IMR-90 (cell line): ENCODE results near the gene AKT3. TPM values are rescaled to one million over a fixed set of nuclear protein-coding genes. Genes with fewer than 3 reads are reported as not detected.

Source experiments
- ATAC-seq: fragments of 200-7000 bp; cut with Tn5 transposase; 2 replicates; pipeline ENCODE4 v1.9.1; 2020; ENCODE audit warnings: low read depth, mild to moderate bottlenecking, moderate library complexity
- BruUV-seq: library from RNA; stranded (reverse); fragments of 400-500 nt; replicated peaks from 2 replicates; lab custom pipeline; 2021; lab: Mats Ljungman, UMichigan
- CTCF ChIA-PET: fragments of 300-600 bp; formaldehyde crosslinking; extraction: SDS; loops from one replicate; lab custom pipeline; 2021; ENCODE audit warnings: antibody characterized with exemption; lab: Yijun Ruan, JAX
- POLR2A ChIA-PET: fragments of 300-600 bp; sonication (Branson Sonifier 250); formaldehyde crosslinking; loops from one replicate; lab custom pipeline; 2022; ENCODE audit warnings: antibody characterized with exemption; ENCODE audit not compliant: unreplicated experiment; lab: Charles Lee
- DNase-seq: peaks from one replicate; pipeline ENCODE4 v3.0.0; 2013
- H2AFZ ChIP-seq: replicated peaks from 2 replicates; pipeline ENCODE3; 2013; ENCODE audit warnings: low read length, mild to moderate bottlenecking; ENCODE audit not compliant: poor library complexity
- H2AK5ac ChIP-seq: 2 replicates; pipeline ENCODE4 v1.6.1; 2013; ENCODE audit warnings: low read depth, low read length, inconsistent platforms
- H2AK9ac ChIP-seq: replicated peaks from 2 replicates; pipeline ENCODE3; 2013; ENCODE audit warnings: mild to moderate bottlenecking, low read depth, low read length, moderate library complexity; ENCODE audit not compliant: poor library complexity
- H2BK120ac ChIP-seq: 2 replicates; pipeline ENCODE4 v1.6.1; 2013; ENCODE audit warnings: low read depth, low read length, inconsistent platforms
- H2BK15ac ChIP-seq: 3 replicates; pipeline ENCODE4 v1.6.1; 2013; ENCODE audit warnings: low read depth, low read length, inconsistent platforms
- H2BK20ac ChIP-seq: 2 replicates; pipeline ENCODE4 v1.6.1; 2013; ENCODE audit warnings: low read depth, mild to moderate bottlenecking, inconsistent platforms, low read length, moderate library complexity
- H2BK5ac ChIP-seq: 2 replicates; pipeline ENCODE4 v1.6.1; 2013; ENCODE audit warnings: mild to moderate bottlenecking, low read depth, low read length, inconsistent platforms; ENCODE audit not compliant: poor library complexity, severe bottlenecking
- H3K14ac ChIP-seq: replicated peaks from 2 replicates; pipeline ENCODE4 v1.6.1; 2013; ENCODE audit warnings: low read depth, low read length, inconsistent platforms
- H3K18ac ChIP-seq: 2 replicates; pipeline ENCODE4 v1.6.1; 2013; ENCODE audit warnings: low read depth, low read length, control low read depth
- H3K23ac ChIP-seq: 2 replicates; pipeline ENCODE4 v1.6.1; 2013; ENCODE audit warnings: low read depth, low read length, inconsistent platforms
- H3K27ac ChIP-seq: 2 replicates; pipeline ENCODE4 v1.5.1; 2013; ENCODE audit warnings: mild to moderate bottlenecking, control low read depth, low read length; ENCODE audit not compliant: insufficient read depth
- H3K27me3 ChIP-seq: 2 replicates; pipeline ENCODE4 v1.6.1; 2013; ENCODE audit warnings: low read length; ENCODE audit not compliant: control insufficient read depth, insufficient read depth
- H3K36me3 ChIP-seq: 2 replicates; pipeline ENCODE4 v1.6.1; 2013; ENCODE audit warnings: low read length, mixed read lengths; ENCODE audit not compliant: control insufficient read depth, insufficient read depth
- H3K4ac ChIP-seq: 2 replicates; pipeline ENCODE4 v1.6.1; 2013; ENCODE audit warnings: low read depth, low read length, inconsistent platforms
- H3K4me1 ChIP-seq: 2 replicates; pipeline ENCODE4 v1.6.1; 2013; ENCODE audit warnings: low read length, mixed read lengths; ENCODE audit not compliant: control insufficient read depth, insufficient read depth
- H3K4me2 ChIP-seq: 2 replicates; pipeline ENCODE4 v1.6.1; 2013; ENCODE audit warnings: low read depth, mild to moderate bottlenecking, control low read depth, low read length, moderate library complexity
- H3K4me3 ChIP-seq: 2 replicates; pipeline ENCODE4 v1.5.1; 2013; ENCODE audit warnings: low read depth, mild to moderate bottlenecking, control low read depth, low read length, moderate library complexity; ENCODE audit not compliant: insufficient read depth
- H3K56ac ChIP-seq: 2 replicates; pipeline ENCODE4 v1.6.1; 2013; ENCODE audit warnings: low read length, inconsistent platforms; ENCODE audit not compliant: insufficient read depth; ENCODE audit errors: extremely low read depth
- H3K79me1 ChIP-seq, 2 experiments: 2 replicates each; pipeline ENCODE4 v1.6.1; 2013; ENCODE audit warnings: low read length in 2 of 2, inconsistent platforms in 1 of 2, low read depth in 1 of 2
- H3K9ac ChIP-seq: 2 replicates; pipeline ENCODE4 v1.6.1; 2013; ENCODE audit warnings: low read depth, low read length, control low read depth
- H3K9me1 ChIP-seq: 2 replicates; pipeline ENCODE4 v1.6.1; 2013; ENCODE audit warnings: low read length, inconsistent platforms; ENCODE audit not compliant: insufficient read depth
- H3K9me3 ChIP-seq: 2 replicates; pipeline ENCODE4 v1.6.1; 2013; ENCODE audit warnings: low read length; ENCODE audit not compliant: control insufficient read depth, insufficient read depth
- H4K20me1 ChIP-seq: 2 replicates; pipeline ENCODE4 v1.6.1; 2013; ENCODE audit warnings: low read length, inconsistent platforms; ENCODE audit not compliant: insufficient read depth
- H4K5ac ChIP-seq: 2 replicates; pipeline ENCODE4 v1.6.1; 2013; ENCODE audit warnings: mild to moderate bottlenecking, low read depth, low read length, control low read depth
- H4K8ac ChIP-seq, 2 experiments: 2 replicates each; pipeline ENCODE4 v1.6.1; 2013; ENCODE audit warnings: low read depth in 2 of 2, low read length in 2 of 2, control low read depth in 1 of 2, inconsistent platforms in 1 of 2
- H4K91ac ChIP-seq: 2 replicates; pipeline ENCODE4 v1.6.1; 2013; ENCODE audit warnings: low read depth, low read length, inconsistent platforms; ENCODE audit not compliant: insufficient read depth
- BHLHE40 ChIP-seq: fragments of 150-350 bp; IDR thresholded peaks from 2 replicates; pipeline ENCODE4 v1.6.1; 2016; ENCODE audit warnings: mild to moderate bottlenecking, low read depth, low read length
- CEBPB ChIP-seq: IDR thresholded peaks from 2 replicates; pipeline ENCODE4 v1.6.1; 2012; ENCODE audit warnings: low read depth, low read length, improper control_type of control experiment
- CHD1 ChIP-seq: IDR thresholded peaks from 2 replicates; pipeline ENCODE4 v1.6.1; 2012; ENCODE audit warnings: low read depth, low read length, improper control_type of control experiment
- FOS ChIP-seq: fragments of 150-350 bp; IDR thresholded peaks from 2 replicates; pipeline ENCODE4 v1.6.1; 2016; ENCODE audit warnings: low read depth, low read length
- MAFK ChIP-seq: IDR thresholded peaks from 2 replicates; pipeline ENCODE4 v1.6.1; 2012; ENCODE audit warnings: low read depth, low read length, improper control_type of control experiment
- MAZ ChIP-seq: IDR thresholded peaks from 2 replicates; pipeline ENCODE4 v1.6.1; 2012; ENCODE audit warnings: low read depth, mild to moderate bottlenecking, low read length, improper control_type of control experiment, moderate library complexity, borderline replicate concordance
- MXI1 ChIP-seq: IDR thresholded peaks from 2 replicates; pipeline ENCODE4 v1.6.1; 2012; ENCODE audit warnings: low read depth, mild to moderate bottlenecking, low read length, moderate library complexity, borderline replicate concordance
- NFE2L2 ChIP-seq: fragments of 150-350 bp; IDR thresholded peaks from 2 replicates; pipeline ENCODE4 v1.6.1; 2016; ENCODE audit warnings: low read depth, mild to moderate bottlenecking, low read length
- POLR2A ChIP-seq: IDR thresholded peaks from 2 replicates; pipeline ENCODE4 v1.6.1; 2012; ENCODE audit warnings: mild to moderate bottlenecking, low read depth, low read length
- RAD21 ChIP-seq: IDR thresholded peaks from 2 replicates; pipeline ENCODE4 v1.6.1; 2012; ENCODE audit warnings: low read length, improper control_type of control experiment
- RCOR1 ChIP-seq: IDR thresholded peaks from 2 replicates; pipeline ENCODE4 v1.6.1; 2012; ENCODE audit warnings: mild to moderate bottlenecking, low read length, improper control_type of control experiment; ENCODE audit not compliant: insufficient replicate concordance
- SMC3 ChIP-seq: fragments of 150-350 bp; IDR thresholded peaks from 2 replicates; pipeline ENCODE4 v1.6.1; 2016; ENCODE audit warnings: low read depth, mild to moderate bottlenecking, antibody characterized with exemption, low read length, moderate library complexity
- USF2 ChIP-seq: fragments of 150-350 bp; IDR thresholded peaks from 2 replicates; pipeline ENCODE4 v1.6.1; 2017; ENCODE audit warnings: mild to moderate bottlenecking, antibody characterized with exemption, low read length, low read depth
- WGBS, 2 experiments: methylation state at CpG; one replicate each; pipeline versions ENCODE4 v1.1.5 to v1.1.7; 2013; ENCODE audit warnings: missing lambda C conversion rate in 2 of 2; ENCODE audit not compliant: insufficient read length in 1 of 2; ENCODE audit errors: extremely low coverage in 2 of 2; 5-methylcytosine and 5-hydroxymethylcytosine counted together
- dilution Hi-C: fragments of 300-500 bp; cut with HindIII; formaldehyde crosslinking; loops from one replicate; pipeline ENCODE4 v1.14.3; 2018; ENCODE audit warnings: low sequenced_read_pairs; ENCODE audit not compliant: unreplicated experiment
- in situ Hi-C: fragments of 300-500 bp; cut with MboI; formaldehyde crosslinking; loops from 3 replicates; pipeline ENCODE4 v1.14.3; 2019; ENCODE audit warnings: low sequenced_read_pairs, inconsistent platforms, mixed read lengths
- intact Hi-C: fragments of 100-400 bp; cut with micrococcal nuclease; formaldehyde crosslinking; loops from 2 replicates; pipeline ENCODE4 v1.10.0; 2022
- polyA plus RNA-seq, 3 experiments: library from polyadenylated mRNA; depleted of rRNA; stranded (reverse); fragments of >200 nt; gene quantifications; 2 replicates each; pipeline ENCODE4 v1.2.3, GENCODE V29; 2012; ENCODE audit warnings: low replicate concordance in 1 of 3
- total RNA-seq: library from RNA; depleted of rRNA; stranded (reverse); fragments of >200 nt; gene quantifications from 2 replicates; pipeline ENCODE4 v1.2.3, GENCODE V29; 2012
- TF ChIP-seq, protein P1 (sequence below): conservative IDR thresholded peaks from 2 replicates; pipeline ENCODE4 v1.5.1; 2012; ENCODE audit warnings: mild to moderate bottlenecking, low read depth, low read length, improper control_type of control experiment

AKT3 gene
- total and polyA plus RNA-seq, 2 of the 4 experiments (the other 2 are of a cell fraction), result 15.2 to 19.4 TPM

DNA sequence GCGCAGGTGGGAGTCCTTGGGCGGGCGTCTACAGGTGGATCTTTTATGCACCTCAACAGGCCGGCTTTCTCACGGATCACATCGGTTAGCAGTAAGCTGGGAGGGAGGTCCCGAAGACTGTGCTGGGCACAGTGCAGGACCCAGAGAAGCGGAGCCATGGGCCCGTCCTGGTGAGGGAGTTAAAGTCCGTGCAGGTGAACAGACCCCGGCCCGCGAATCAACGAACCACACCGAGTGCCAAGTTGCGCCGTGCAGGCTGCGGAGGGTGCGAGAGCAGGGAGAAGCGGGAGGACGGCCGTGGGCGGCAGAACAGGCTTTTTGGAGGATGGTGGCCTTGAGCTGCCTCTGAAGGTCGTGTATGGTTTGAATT lies 360.9 kb downstream of the AKT3 start:
- H3K79me1 ChIP-seq, result peaks cover 0 to 4% of the 10 kb centered on the region in 2 experiments; a peak in 1 of 4 replicates

More for the DNA sequence above, 360.9 kb downstream of the AKT3 start:
- no peak for TF ChIP-seq CHD1
- TF ChIP-seq, protein P1, sequence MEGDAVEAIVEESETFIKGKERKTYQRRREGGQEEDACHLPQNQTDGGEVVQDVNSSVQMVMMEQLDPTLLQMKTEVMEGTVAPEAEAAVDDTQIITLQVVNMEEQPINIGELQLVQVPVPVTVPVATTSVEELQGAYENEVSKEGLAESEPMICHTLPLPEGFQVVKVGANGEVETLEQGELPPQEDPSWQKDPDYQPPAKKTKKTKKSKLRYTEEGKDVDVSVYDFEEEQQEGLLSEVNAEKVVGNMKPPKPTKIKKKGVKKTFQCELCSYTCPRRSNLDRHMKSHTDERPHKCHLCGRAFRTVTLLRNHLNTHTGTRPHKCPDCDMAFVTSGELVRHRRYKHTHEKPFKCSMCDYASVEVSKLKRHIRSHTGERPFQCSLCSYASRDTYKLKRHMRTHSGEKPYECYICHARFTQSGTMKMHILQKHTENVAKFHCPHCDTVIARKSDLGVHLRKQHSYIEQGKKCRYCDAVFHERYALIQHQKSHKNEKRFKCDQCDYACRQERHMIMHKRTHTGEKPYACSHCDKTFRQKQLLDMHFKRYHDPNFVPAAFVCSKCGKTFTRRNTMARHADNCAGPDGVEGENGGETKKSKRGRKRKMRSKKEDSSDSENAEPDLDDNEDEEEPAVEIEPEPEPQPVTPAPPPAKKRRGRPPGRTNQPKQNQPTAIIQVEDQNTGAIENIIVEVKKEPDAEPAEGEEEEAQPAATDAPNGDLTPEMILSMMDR, result no peak
- TF ChIP-seq CEBPB, result no peak
- no peak for TF ChIP-seq BHLHE40
- no peak for TF ChIP-seq POLR2A
- no peak for TF ChIP-seq RCOR1
- TF ChIP-seq RAD21, result no peak
- TF ChIP-seq MAZ, result no peak
- TF ChIP-seq NFE2L2, result no peak
- no peak for TF ChIP-seq MAFK
- no peak for TF ChIP-seq FOS
- no peak for TF ChIP-seq SMC3
- TF ChIP-seq MXI1, result no peak
- no peak for TF ChIP-seq USF2
- H3K4ac ChIP-seq, result no peak overlapping the region
- dilution Hi-C loops (no loop called here), intact Hi-C loops (no loop called here), in situ Hi-C loops (loop anchor here (25.0 kb wide), 1 partner anchor 798 kb away; no protein-coding TSS in a partner anchor)
- H3K9me1 ChIP-seq, result peaks cover 3% of the 10 kb centered on the region; the same call in 1 of the 2 replicates
- no peak overlapping the region for H3K14ac ChIP-seq
- no peak overlapping the region for H4K8ac ChIP-seq
- no peak overlapping the region for H3K4me3 ChIP-seq
- H3K9me3 ChIP-seq, result no peaks in the 10 kb centered on the region
- BruUV-seq, result no TSS peak
- H4K5ac ChIP-seq, result no peak overlapping the region
- H4K91ac ChIP-seq, result no peak overlapping the region
- no peak overlapping the region for H2BK15ac ChIP-seq
- H3K9ac ChIP-seq, result no peak overlapping the region
- H3K4me1 ChIP-seq, result peaks cover 14% of the 10 kb centered on the region
- no peaks in the 10 kb centered on the region for H4K20me1 ChIP-seq
- H3K56ac ChIP-seq, result no peak overlapping the region
- no peak overlapping the region for H2AK5ac ChIP-seq
- WGBS, 2 experiments, result 98% methylated on average over 10 of the region's 24 CpGs; no CpG with 5 or more reads in 1 of the 2 experiments
- ATAC-seq, result no peak
- H2AK9ac ChIP-seq, result no peak overlapping the region
- no peak overlapping the region for H3K23ac ChIP-seq
- no peaks in the 10 kb centered on the region; the same call in 1 of the 2 replicates for H3K36me3 ChIP-seq
- no peak for DNase-seq
- CTCF ChIA-PET, result no interaction called here
- no peak overlapping the region for H2BK5ac ChIP-seq
- no peak overlapping the region for H2AFZ ChIP-seq
- POLR2A ChIA-PET, result no interaction called here
- no peak overlapping the region for H3K27ac ChIP-seq
- no peak overlapping the region for H2BK120ac ChIP-seq
- no peak overlapping the region for H3K18ac ChIP-seq
- no peak overlapping the region for H3K4me2 ChIP-seq
- no peak overlapping the region for H2BK20ac ChIP-seq
- H3K27me3 ChIP-seq, result no peaks in the 10 kb centered on the region
